ENCODE measurements around the gene SMAD3. TPM values are rescaled to one million over a fixed set of nuclear protein-coding genes. Genes with fewer than 3 reads are reported as not detected.

The SMAD3 gene
- total RNA-seq, 1 donor from 2014 or later = 58.8 TPM

- ATAC-seq (peak; percentile 33), DNase-seq (ENCODE audit: low spot score) (no peak)
- intact Hi-C loops (cut with DNase I) = no loop called here
These were observed 25.9 kb downstream of the SMAD3 start for GRCh38 chr15:67091071-67091979.

GRCh38 chr15:67091980-67092677 is 26.7 kb downstream of the SMAD3 start:
- intact Hi-C loops (cut with DNase I) = no loop called here
- ATAC-seq (no peak), DNase-seq (ENCODE audit: low spot score) (no peak)

GRCh38 chr15:67092752-67093503 is 27.5 kb downstream of the SMAD3 start:
- no peak for DNase-seq (ENCODE audit: low spot score)

GRCh38 chr15:67093504-67093862 is 28.1 kb downstream of the SMAD3 start:
- DNase-seq (ENCODE audit: low spot score) (no peak), ATAC-seq (peak; percentile 18)
- intact Hi-C loops (cut with DNase I) = no loop called here

More at GRCh38 chr15:67092752-67093503, 27.5 kb downstream of the SMAD3 start:
- intact Hi-C loops (cut with DNase I) = no loop called here
- ATAC-seq = no peak

GRCh38 chr15:67094001-67094826 is 28.8 kb downstream of the SMAD3 start:
- DNase-seq (ENCODE audit: low spot score) = no peak
- intact Hi-C loops (cut with DNase I) = no loop called here
- no peak for ATAC-seq

GRCh38 chr15:67095912-67096311 is 30.5 kb downstream of the SMAD3 start:
- DNase-seq (ENCODE audit: low spot score) = no peak
- intact Hi-C loops (cut with DNase I) = no loop called here
- ATAC-seq = no peak

GRCh38 chr15:67096546-67097294 is 31.3 kb downstream of the SMAD3 start:
- DNase-seq (ENCODE audit: low spot score) (no peak), ATAC-seq (no peak)
- intact Hi-C loops (cut with DNase I) = no loop called here

- intact Hi-C loops (cut with DNase I) = no loop called here
- ATAC-seq = no peak
- DNase-seq (ENCODE audit: low spot score) = no peak
These were observed 32.0 kb downstream of the SMAD3 start for GRCh38 chr15:67097424-67097823.

- intact Hi-C loops (cut with DNase I) = no loop called here
- DNase-seq (ENCODE audit: low spot score) = no peak
- ATAC-seq = peak; percentile 87
These were observed 32.7 kb downstream of the SMAD3 start for GRCh38 chr15:67097930-67098740.

GRCh38 chr15:67098768-67099282 is 33.4 kb downstream of the SMAD3 start:
- peak; percentile 28 for ATAC-seq
- intact Hi-C loops (cut with DNase I) = no loop called here
- DNase-seq (ENCODE audit: low spot score) = no peak

- ATAC-seq (no peak), DNase-seq (ENCODE audit: low spot score) (no peak)
- intact Hi-C loops (cut with DNase I) = no loop called here
These were observed 34.9 kb downstream of the SMAD3 start for GRCh38 chr15:67100124-67100791.

GRCh38 chr15:67100801-67101581 is 35.6 kb downstream of the SMAD3 start:
- intact Hi-C loops (cut with DNase I) = no loop called here
- ATAC-seq = no peak
- DNase-seq (ENCODE audit: low spot score) = no peak

- ATAC-seq (no peak), DNase-seq (ENCODE audit: low spot score) (no peak)
- intact Hi-C loops (cut with DNase I) = no loop called here
These were observed 36.7 kb downstream of the SMAD3 start for GRCh38 chr15:67101911-67102598.

- intact Hi-C loops (cut with DNase I) = no loop called here
- ATAC-seq = no peak
- DNase-seq (ENCODE audit: low spot score) = no peak
These were observed 37.2 kb downstream of the SMAD3 start for GRCh38 chr15:67102599-67102929.

- intact Hi-C loops (cut with DNase I) = no loop called here
- DNase-seq (ENCODE audit: low spot score) (no peak), ATAC-seq (no peak)
These were observed 37.6 kb downstream of the SMAD3 start for GRCh38 chr15:67103021-67103420.

All from sciatic nerve (tissue), 2 donors.